ENCODE data around the gene VTCN1.

Gene VTCN1

DNA sequence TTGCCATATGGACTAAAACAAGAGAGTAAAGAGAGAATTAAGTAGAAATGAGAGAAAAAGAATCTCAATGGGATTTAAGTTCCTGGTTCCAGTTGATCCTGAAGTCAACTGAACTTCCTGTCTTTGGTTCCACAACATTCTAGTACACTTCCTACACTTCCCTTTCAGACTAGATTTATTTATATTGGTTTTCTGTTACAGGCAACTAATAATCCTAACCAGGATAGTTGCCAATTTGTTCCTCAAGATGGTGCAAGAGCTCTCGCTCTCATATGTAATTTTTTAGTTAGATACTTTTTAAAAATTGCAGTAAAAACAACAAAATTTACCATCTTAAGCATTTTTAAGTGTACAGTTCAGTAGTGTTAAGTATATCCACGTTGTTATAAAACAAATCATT is 60.4 kb downstream of the VTCN1 start:
- TF ChIP-seq, protein P1, sequence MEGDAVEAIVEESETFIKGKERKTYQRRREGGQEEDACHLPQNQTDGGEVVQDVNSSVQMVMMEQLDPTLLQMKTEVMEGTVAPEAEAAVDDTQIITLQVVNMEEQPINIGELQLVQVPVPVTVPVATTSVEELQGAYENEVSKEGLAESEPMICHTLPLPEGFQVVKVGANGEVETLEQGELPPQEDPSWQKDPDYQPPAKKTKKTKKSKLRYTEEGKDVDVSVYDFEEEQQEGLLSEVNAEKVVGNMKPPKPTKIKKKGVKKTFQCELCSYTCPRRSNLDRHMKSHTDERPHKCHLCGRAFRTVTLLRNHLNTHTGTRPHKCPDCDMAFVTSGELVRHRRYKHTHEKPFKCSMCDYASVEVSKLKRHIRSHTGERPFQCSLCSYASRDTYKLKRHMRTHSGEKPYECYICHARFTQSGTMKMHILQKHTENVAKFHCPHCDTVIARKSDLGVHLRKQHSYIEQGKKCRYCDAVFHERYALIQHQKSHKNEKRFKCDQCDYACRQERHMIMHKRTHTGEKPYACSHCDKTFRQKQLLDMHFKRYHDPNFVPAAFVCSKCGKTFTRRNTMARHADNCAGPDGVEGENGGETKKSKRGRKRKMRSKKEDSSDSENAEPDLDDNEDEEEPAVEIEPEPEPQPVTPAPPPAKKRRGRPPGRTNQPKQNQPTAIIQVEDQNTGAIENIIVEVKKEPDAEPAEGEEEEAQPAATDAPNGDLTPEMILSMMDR (IDR thresholded peaks at IDR 0.05): no peak
- DNase-seq (ENCODE audit: low spot score): no peak
- H3K27ac ChIP-seq: no peak overlapping the region
- H3K4me3 ChIP-seq: no peak overlapping the region

DNA sequence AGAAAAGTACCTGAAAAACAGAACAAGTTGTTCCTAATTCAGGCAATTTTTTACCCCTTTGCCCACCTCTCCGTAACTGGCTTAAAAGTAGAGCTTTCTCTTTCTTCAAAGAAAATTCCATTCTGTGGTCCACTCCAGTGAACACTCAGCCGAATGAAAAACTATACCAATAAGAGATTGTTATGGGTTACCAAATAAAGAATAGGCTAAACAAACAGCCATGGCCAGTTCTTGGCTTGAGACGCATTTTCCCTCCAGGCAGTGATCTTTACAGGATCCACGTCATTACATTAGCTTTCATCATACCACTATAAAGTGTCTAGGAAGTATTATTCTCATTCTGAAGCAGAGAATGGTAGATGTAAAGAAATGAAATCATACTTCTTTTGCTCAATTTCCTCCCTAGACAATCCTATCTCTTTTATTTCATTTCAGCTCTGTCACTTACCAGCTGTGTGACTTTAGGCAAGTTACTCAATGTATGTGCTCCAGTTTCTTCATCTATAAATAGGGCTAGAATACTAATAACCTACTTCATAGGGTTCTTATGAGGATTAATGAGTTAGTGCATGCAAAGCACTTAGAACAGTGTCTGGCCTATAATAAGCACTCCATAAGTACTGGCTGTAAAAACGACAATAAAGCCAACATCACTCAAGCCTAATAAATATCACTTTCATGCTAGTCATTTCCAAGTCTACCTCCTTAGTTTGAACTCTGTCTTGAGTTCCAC is 62.7 kb downstream of the VTCN1 start:
- Histone ChIP-seq H3K4me3 (no peak overlapping the region), H3K27ac (no peak overlapping the region)
- TF ChIP-seq, protein P1 (IDR thresholded peaks at IDR 0.05): no peak
- no peak for DNase-seq (ENCODE audit: low spot score)

DNA sequence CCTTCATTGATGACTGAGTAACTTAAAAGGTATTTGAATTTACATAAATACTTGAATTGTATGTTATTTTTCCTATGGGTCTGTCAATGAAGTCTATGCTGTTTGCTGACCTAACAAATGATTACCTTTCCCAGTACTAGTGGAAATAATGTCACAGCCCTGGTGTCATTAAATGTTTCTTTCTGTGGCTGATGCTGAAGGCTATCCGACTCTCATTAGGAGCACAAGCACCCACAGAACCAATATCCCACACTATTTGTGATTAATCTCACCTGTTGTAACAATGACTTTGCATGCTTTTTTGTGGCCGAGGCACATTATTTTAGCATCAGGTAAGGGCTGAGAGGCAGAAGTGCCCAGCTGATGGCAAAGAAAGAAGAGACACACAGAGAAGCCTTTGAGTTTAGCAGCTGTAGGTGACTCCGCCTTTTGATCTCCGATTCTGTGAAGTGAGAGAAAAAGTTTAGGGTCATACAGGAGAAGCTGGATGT is 63.3 kb downstream of the VTCN1 start:
- DNase-seq (ENCODE audit: low spot score): no peak
- TF ChIP-seq, protein P1 (IDR thresholded peaks at IDR 0.05): no peak
- Histone ChIP-seq H3K4me3 (no peak overlapping the region), H3K27ac (no peak overlapping the region)

DNA sequence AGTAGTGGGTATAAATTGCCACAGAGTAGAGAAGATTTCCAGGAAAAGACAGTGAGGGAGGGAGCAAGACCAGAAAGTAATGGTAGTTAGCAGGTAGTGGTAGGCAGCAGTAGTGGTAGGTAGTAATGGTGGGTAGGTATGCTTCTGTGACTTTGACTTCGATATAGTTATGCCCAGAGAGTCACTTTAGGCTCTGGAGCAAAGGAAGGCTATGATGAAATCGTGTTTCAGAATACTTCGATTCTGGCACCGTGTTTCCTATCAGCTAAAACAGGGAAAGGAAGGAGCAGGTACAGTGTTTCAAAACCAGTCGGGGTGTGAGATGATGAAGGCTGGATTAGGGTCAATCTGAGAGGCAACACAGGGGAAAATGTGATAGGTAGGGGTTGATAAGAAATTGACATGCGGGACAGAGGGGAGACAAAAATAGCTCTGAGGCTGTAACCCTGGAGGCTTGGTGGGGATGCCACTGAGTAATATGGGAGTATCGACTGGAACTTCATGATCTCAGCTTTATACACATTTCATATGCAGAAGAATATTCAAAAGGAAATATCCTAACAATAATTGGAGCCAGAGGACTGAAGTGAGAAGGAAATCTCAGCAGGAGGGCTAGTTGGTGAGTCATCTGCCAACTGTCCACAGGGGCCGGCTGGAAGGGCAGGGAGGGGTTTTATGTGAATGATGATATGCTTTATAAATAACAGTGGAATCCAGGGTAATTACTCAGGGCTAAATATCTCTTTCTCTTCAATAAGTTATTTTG is 64.0 kb downstream of the VTCN1 start:
- Histone ChIP-seq H3K4me3 (no peak overlapping the region), H3K27ac (no peak overlapping the region)
- TF ChIP-seq, protein P1 (IDR thresholded peaks at IDR 0.05): no peak
- no peak for DNase-seq (ENCODE audit: low spot score)

DNA sequence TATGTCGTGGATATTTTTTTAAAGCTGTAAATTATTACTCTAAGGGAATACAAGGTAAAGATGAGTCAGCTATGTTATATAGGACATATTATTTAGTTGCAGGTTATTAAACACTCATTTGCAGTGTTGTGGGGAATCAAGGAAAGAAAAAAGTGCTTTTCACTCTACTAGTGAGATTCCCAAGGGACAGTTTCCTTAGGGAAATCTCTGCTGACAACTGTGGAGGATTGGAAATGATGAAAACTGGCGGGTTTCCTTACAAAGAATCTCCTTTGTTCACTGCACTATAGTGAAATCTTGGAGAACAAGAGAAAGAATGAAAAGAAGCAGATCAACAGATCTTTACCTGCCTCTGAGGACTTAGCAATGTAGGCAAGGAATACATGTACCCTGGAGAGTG is 64.7 kb downstream of the VTCN1 start:
- TF ChIP-seq, protein P1 (IDR thresholded peaks at IDR 0.05): no peak
- no peak overlapping the region for H3K27ac ChIP-seq
- DNase-seq (ENCODE audit: low spot score): no peak
- no peak overlapping the region for H3K4me3 ChIP-seq

DNA sequence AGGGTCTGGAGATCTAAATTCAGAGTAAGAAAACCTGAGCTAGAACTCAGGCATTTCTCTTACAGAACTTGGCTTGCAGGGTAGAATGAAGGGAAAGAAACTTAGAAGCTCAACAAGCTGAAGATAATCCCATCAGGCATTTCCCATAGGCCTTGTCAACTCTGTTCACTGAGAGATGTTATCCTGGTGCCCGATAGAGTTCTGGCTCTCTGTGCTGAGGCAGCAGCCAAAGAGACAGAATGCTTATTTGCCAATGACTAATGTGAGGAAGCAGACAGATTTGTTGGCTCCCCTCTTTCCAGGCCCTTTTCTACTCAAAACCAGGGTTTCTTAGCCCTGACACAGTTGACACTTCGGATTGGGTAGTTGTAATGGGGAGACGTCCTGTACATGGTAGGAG is 66.9 kb downstream of the VTCN1 start:
- no peak for DNase-seq (ENCODE audit: low spot score)
- no peak overlapping the region for H3K27ac ChIP-seq
- H3K4me3 ChIP-seq: no peak overlapping the region
- TF ChIP-seq, protein P1 (IDR thresholded peaks at IDR 0.05): no peak
